Retinal pigment epithelial cell (primary cell): ENCODE data around the gene RNF135.

ENCODE experiments used
- DNase-seq: peaks from one replicate; pipeline ENCODE4 v3.0.0-alpha.2; 2010; ENCODE audit warnings: low read depth
- H3K4me3 ChIP-seq: 2 replicates; pipeline ENCODE4 v1.5.1; 2011; ENCODE audit warnings: mild to moderate bottlenecking, low read length, control low read depth, moderate library complexity
- CTCF ChIP-seq: conservative IDR thresholded peaks from 2 replicates; pipeline ENCODE4 v1.5.1; 2011; ENCODE audit warnings: low read depth, low read length, control low read depth, inconsistent platforms

RNF135 gene

GRCh38 chr17:30970831-30971567, at the start of gene RNF135:
Gene RNF135 (plus strand): TSS chr17:30971039. CDS start chr17:30971074, 35 bp downstream.
- H3K4me3 ChIP-seq, result peak within 1 kb of the TSS; percentile 71
- no peak for TF ChIP-seq CTCF
- peak; percentile 68 for DNase-seq

DNA sequence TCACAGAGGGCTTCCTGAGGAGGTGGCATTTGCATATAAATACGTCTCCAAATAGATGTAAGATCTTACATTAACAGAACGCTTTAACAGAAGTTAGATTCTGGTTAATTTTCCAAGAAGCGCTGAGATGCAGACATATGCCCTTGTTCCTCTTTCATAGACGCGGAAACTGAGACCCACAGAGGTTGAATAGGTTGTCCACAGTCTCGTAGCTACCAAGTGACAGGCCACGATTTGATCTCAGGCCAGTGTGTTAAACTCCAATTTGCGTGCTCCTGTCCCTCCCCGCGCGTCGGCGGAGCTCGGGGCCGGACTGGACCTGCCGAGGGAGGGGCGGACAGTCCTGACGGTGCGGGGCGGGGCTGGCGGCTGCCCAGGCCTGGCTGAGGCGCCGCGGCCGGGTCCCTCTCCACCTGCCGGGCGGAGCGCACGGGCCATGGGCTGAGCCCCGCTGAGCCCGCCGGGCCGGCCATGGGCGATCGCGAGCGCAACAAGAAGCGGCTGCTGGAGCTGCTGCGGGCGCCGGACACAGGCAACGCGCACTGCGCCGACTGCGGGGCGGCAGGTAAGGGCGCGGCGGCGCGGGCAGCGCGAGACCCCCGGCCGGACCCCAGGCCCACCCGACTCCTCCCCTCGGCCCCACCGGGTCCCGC, 49.2 kb upstream of the RNF135 start, which contains the start of gene ADAP2:
Gene ADAP2 (plus strand): TSS at position 402 of the 653 bp plus-strand sequence. CDS start 70 bp downstream, at position 472.
- H3K4me3 ChIP-seq, result peak within 1 kb of the TSS; percentile 34
- TF ChIP-seq CTCF, result no peak
- DNase-seq, result no peak

GRCh38 chr17:30922235-30923030, 48.4 kb upstream of the RNF135 start:
- peak overlapping the region; percentile 34 for H3K4me3 ChIP-seq
- no peak for TF ChIP-seq CTCF
- no peak for DNase-seq

DNA sequence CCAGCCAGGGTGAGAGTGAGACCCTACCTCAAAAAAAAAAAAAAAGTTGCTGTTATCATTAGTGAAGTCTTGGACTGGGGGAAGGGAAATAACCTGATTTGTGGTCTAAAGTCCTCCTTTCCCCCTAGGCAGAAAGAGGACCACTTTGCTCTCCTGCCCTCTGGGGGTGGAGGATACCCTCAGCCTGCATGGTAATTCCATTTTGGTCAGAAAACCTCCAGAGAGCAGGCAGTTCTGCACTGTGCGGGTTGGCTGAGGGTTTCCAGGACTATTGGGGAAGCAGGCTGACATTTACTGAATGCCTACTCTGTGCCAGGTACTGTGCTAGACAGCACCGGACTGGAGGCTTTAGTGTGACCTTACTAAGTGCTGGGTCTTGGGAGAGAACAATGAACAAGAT, 46.5 kb upstream of the RNF135 start:
- no peak for DNase-seq
- TF ChIP-seq CTCF, result no peak
- H3K4me3 ChIP-seq, result no peak overlapping the region

DNA sequence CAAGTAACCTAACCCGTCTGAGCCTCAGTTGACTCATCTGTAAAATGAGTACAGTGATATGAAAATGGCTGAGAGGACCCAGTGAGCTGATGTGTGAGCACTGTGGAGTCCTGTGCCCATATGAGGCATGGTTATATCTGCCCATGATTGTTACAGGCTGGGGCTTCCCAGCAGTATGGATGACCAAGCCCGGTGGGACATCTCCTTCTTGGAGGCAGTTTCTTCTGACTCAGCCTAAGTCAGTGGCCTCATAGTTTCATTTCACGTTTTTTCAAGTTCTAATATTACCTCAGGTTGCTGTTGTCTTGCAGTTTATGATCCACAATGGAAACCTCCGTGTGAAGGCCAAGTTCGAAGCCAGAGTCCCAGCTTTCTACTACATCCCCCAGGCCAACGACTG, 44.3 kb upstream of the RNF135 start:
- no peak for DNase-seq
- no peak for TF ChIP-seq CTCF
- no peak overlapping the region for H3K4me3 ChIP-seq

DNA sequence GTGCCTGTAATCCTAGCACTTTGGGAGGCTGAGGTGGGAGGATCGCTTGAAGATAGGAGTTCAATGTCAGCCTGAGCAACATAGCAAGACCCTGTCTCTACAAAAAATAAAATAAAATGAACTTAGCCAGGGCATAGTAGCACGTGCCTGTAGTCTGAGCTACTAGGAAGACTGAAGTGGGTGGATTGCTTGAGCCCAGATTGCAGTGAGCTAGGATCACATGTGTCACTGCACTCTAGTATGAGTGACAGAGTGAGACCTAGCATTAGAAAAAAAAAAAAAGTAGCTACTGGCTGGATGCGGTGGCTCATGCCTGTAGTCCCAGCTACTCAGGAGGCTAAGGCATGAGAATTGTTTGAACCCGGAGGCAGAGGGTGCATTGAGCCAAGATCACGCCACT, 43.1 kb upstream of the RNF135 start:
- DNase-seq, result no peak
- no peak overlapping the region for H3K4me3 ChIP-seq
- no peak for TF ChIP-seq CTCF
